GM12865 (cell line): ENCODE measurements around the gene TP73.
"Not testable (repeated sequence)": the region's sequence is repeated elsewhere in the genome, so short reads cannot be mapped to it uniquely, and the experiment has no call there.

Experiments
- DNase-seq: peaks from one replicate; pipeline ENCODE4 v3.0.0; 2010; ENCODE audit warnings: low read depth
- H3K4me3 ChIP-seq: 2 replicates; pipeline ENCODE4 v1.5.1; 2011; ENCODE audit warnings: mild to moderate bottlenecking, low read depth, low read length, control low read depth
- CTCF ChIP-seq: IDR thresholded peaks from 2 replicates; pipeline ENCODE4 v1.5.1; 2011; ENCODE audit warnings: low read length, control low read depth, low read depth, inconsistent platforms; ENCODE audit not compliant: insufficient read depth; ENCODE audit errors: missing control alignments

TP73 gene

GRCh38 chr1:3721955-3722465 lies 69.7 kb downstream of the TP73 start:
- no peak for TF ChIP-seq CTCF
- H3K4me3 ChIP-seq: no peak overlapping the region
- no peak for DNase-seq

- no peak for TF ChIP-seq CTCF
- no peak overlapping the region for H3K4me3 ChIP-seq
- no peak for DNase-seq
Observed at GRCh38 chr1:3722846-3723245, 70.5 kb downstream of the TP73 start.

- not testable (repeated sequence) for H3K4me3 ChIP-seq
- TF ChIP-seq CTCF: peak; percentile 95
- peak; percentile 80 for DNase-seq
Observed at GRCh38 chr1:3724416-3725030, 72.2 kb downstream of the TP73 start.

GRCh38 chr1:3725366-3725765 lies 73.0 kb downstream of the TP73 start:
- TF ChIP-seq CTCF: no peak
- no peak for DNase-seq
- no peak overlapping the region for H3K4me3 ChIP-seq

- TF ChIP-seq CTCF: peak; percentile 51
- peak; percentile 62 for DNase-seq
- H3K4me3 ChIP-seq: no peak overlapping the region
Observed at GRCh38 chr1:3727042-3727824, 74.9 kb downstream of the TP73 start.

GRCh38 chr1:3727825-3728776 lies 75.8 kb downstream of the TP73 start:
- H3K4me3 ChIP-seq: no peak overlapping the region
- TF ChIP-seq CTCF: no peak
- no peak for DNase-seq
